Fibroblast of pulmonary artery (primary cell): ENCODE results near the gene IFI30.

Experiments
- DNase-seq: peaks from one replicate; pipeline ENCODE4 v3.0.0-alpha.2; 2010; ENCODE audit warnings: low read depth
- H3K4me3 ChIP-seq: replicated peaks from 2 replicates; pipeline ENCODE4 v1.5.1; 2011; ENCODE audit warnings: low read depth, mild to moderate bottlenecking, control low read depth, low read length, moderate library complexity
- CTCF ChIP-seq: IDR thresholded peaks from 2 replicates; pipeline ENCODE4 v1.5.1; 2011; ENCODE audit warnings: mild to moderate bottlenecking, control low read depth, low read length, inconsistent platforms; ENCODE audit errors: missing control alignments

The IFI30 gene

GRCh38 chr19:18179957-18180356 is 6.3 kb downstream of the IFI30 start:
- TF ChIP-seq CTCF = no peak
- no peak overlapping the region for H3K4me3 ChIP-seq
- no peak for DNase-seq

- TF ChIP-seq CTCF = no peak
- no peak for DNase-seq
- no peak overlapping the region for H3K4me3 ChIP-seq
Observed at GRCh38 chr19:18183529-18183928, 9.9 kb downstream of the IFI30 start.

- DNase-seq = no peak
- H3K4me3 ChIP-seq = no peak overlapping the region
- no peak for TF ChIP-seq CTCF
Observed at GRCh38 chr19:18185538-18185937, 11.9 kb downstream of the IFI30 start.

- H3K4me3 ChIP-seq = no peak overlapping the region
- DNase-seq = no peak
- TF ChIP-seq CTCF = no peak
Observed at GRCh38 chr19:18190278-18190677, 16.7 kb downstream of the IFI30 start.

GRCh38 chr19:18191640-18192062 is 18.0 kb downstream of the IFI30 start:
- no peak for TF ChIP-seq CTCF
- DNase-seq = no peak
- peak overlapping the region; percentile 67 for H3K4me3 ChIP-seq

GRCh38 chr19:18192673-18193387 is 19.2 kb downstream of the IFI30 start, which contains the start of gene MPV17L2:
MPV17L2 (plus strand) TSS chr19:18193218; CDS start chr19:18193282, 64 bp downstream.
- peak; percentile 100 for DNase-seq
- peak within 1 kb of the TSS; percentile 82 for H3K4me3 ChIP-seq
- no peak for TF ChIP-seq CTCF
